Measurements from ENCODE around the gene KIDINS220.

- TF ChIP-seq, protein P1, sequence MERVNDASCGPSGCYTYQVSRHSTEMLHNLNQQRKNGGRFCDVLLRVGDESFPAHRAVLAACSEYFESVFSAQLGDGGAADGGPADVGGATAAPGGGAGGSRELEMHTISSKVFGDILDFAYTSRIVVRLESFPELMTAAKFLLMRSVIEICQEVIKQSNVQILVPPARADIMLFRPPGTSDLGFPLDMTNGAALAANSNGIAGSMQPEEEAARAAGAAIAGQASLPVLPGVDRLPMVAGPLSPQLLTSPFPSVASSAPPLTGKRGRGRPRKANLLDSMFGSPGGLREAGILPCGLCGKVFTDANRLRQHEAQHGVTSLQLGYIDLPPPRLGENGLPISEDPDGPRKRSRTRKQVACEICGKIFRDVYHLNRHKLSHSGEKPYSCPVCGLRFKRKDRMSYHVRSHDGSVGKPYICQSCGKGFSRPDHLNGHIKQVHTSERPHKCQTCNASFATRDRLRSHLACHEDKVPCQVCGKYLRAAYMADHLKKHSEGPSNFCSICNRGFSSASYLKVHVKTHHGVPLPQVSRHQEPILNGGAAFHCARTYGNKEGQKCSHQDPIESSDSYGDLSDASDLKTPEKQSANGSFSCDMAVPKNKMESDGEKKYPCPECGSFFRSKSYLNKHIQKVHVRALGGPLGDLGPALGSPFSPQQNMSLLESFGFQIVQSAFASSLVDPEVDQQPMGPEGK (CRISPR knock-in tag; IDR thresholded peaks at IDR 0.05; ENCODE audit: borderline replicate concordance), result no peak
- TF ChIP-seq, protein P2, sequence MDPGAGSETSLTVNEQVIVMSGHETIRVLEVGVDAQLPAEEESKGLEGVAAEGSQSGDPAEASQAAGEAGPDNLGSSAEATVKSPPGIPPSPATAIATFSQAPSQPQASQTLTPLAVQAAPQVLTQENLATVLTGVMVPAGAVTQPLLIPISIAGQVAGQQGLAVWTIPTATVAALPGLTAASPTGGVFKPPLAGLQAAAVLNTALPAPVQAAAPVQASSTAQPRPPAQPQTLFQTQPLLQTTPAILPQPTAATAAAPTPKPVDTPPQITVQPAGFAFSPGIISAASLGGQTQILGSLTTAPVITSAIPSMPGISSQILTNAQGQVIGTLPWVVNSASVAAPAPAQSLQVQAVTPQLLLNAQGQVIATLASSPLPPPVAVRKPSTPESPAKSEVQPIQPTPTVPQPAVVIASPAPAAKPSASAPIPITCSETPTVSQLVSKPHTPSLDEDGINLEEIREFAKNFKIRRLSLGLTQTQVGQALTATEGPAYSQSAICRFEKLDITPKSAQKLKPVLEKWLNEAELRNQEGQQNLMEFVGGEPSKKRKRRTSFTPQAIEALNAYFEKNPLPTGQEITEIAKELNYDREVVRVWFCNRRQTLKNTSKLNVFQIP (CRISPR knock-in tag; IDR thresholded peaks at IDR 0.05; ENCODE audit: borderline replicate concordance, low read depth), result no peak
- TF ChIP-seq OSR1 (CRISPR knock-in tag; IDR thresholded peaks at IDR 0.05), result no peak
- no peak for TF ChIP-seq ZNF8 (CRISPR knock-in tag; IDR thresholded peaks at IDR 0.05)
Measured at GRCh38 chr2:8704906-8705305, 132.5 kb downstream of the KIDINS220 start.
